Adrenal gland (tissue), 12 donors: ENCODE data around the gene RER1. TPM values are rescaled to one million over a fixed set of nuclear protein-coding genes. Genes with fewer than 3 reads are reported as not detected.
A peak's percentile ranks its signal among the peaks of the same experiment; 100 is the strongest.

Source experiments
- DNase-seq, 7 donors: peaks; one replicate each; pipeline ENCODE4 v3.0.0-alpha.2; 2019 to 2020
- H3K27ac ChIP-seq, 5 donors: fragments of 200-600 bp; sonication (generic) in 4 of 5; 1 replicate in 3 of 5; 2 replicates in 2 of 5; pipeline versions ENCODE4 v1.5.1 to v1.8.0; 2016 to 2020; ENCODE audit warnings: mild to moderate bottlenecking in 1 of 5
- H3K27me3 ChIP-seq: fragments of 200-600 bp; 2 replicates; pipeline ENCODE4 v1.8.0; 2021
- H3K36me3 ChIP-seq, 2 donors: fragments of 200-600 bp; replicated peaks in 1 of 2; 1 replicate in 1 of 2; 2 replicates in 1 of 2; pipeline versions ENCODE4 v1.5.1 to v1.8.0; 2018 to 2022
- H3K4me1 ChIP-seq, 2 donors: fragments of 200-600 bp; replicated peaks in 1 of 2; 1 replicate in 1 of 2; 2 replicates in 1 of 2; pipeline versions ENCODE4 v1.5.1 to v1.8.0; 2018 to 2021
- H3K4me3 ChIP-seq, 4 donors: fragments of 200-600 bp; sonication (generic) in 3 of 4; one replicate each; pipeline ENCODE4 v1.5.1; 2016 to 2018
- H3K9me3 ChIP-seq, 3 donors: fragments of 200-600 bp; sonication (generic) in 1 of 3; replicated peaks in 1 of 3; 1 replicate in 2 of 3; 2 replicates in 1 of 3; pipeline versions ENCODE4 v1.5.1 to v1.8.0; 2016 to 2021
- CTCF ChIP-seq, 6 experiments: fragments of 450-650 bp in 4 of 6; fragments of 200-600 bp in 2 of 6; sonication (generic) in 1 of 6; IDR thresholded peaks; 1 replicate in 5 of 6; 2 replicates in 1 of 6; pipeline versions ENCODE4 v1.5.1 to v1.8.0; 2016 to 2021; ENCODE audit warnings: antibody characterized with exemption in 6 of 6, mild to moderate bottlenecking in 2 of 6, moderate library complexity in 1 of 6
- POLR2A ChIP-seq, 2 donors: fragments of 450-650 bp; IDR thresholded peaks; one replicate each; pipeline ENCODE4 v1.6.1; 2017; ENCODE audit warnings: antibody characterized with exemption in 2 of 2, mild to moderate bottlenecking in 2 of 2, moderate library complexity in 1 of 2
- WGBS, 4 donors: extraction: QIAGEN DNeasy Blood & Tissue Kit in 2 of 4; methylation state at CpG; one replicate each; pipeline versions ENCODE4 v1.1.5 to v1.1.7; 2013 to 2017; 5-methylcytosine and 5-hydroxymethylcytosine counted together
- intact Hi-C, 2 donors: fragments of 100-400 bp; cut with DNase I; formaldehyde crosslinking; loops; one replicate each; pipeline versions ENCODE4 v1.14.1 to v1.15.0; 2022 to 2023
- polyA plus RNA-seq, 3 donors: library from polyadenylated mRNA; stranded (reverse); fragments of 200-250 nt in 2 of 3; fragments of 350-450 nt in 1 of 3; fragmentation: Illumina TruSeq in 1 of 3; extraction: RNeasy Lipid Tissue Mini Kit (QIAGEN cat#74804) in 1 of 3; gene quantifications; one replicate each; pipeline ENCODE4 v1.2.3, GENCODE V29; 2013 to 2014
- total RNA-seq, 9 donors: library from RNA; depleted of rRNA in 4 of 9; stranded (reverse); fragments of >200 nt in 4 of 9; fragments of 120-200 nt in 1 of 9; fragmentation: NEBNext Ultra II Directional in 1 of 9; extraction: Animal tissue kit (Norgen Biotek cat#: 25700) in 1 of 9; gene quantifications; one replicate each; pipeline versions ENCODE4 v1.1.0 to v1.2.4, GENCODE V29; 2013 to 2023
- donor health status: healthy with polysubstance abuse.
- donor health status: Bipolar disorder and iron deficiency.
- donor health status: DM: yes; HTN: yes; CAD: no.
- donor health status: DM: no; HTN: no; CAD: no.
- donor health status: DM: no; HTN: no; CAD: no.
- donor health status: DM: yes; HTN: yes; CAD: no.

The RER1 gene
- total and polyA plus RNA-seq, 12 donors = 106 to 345 (median 167) TPM

DNA sequence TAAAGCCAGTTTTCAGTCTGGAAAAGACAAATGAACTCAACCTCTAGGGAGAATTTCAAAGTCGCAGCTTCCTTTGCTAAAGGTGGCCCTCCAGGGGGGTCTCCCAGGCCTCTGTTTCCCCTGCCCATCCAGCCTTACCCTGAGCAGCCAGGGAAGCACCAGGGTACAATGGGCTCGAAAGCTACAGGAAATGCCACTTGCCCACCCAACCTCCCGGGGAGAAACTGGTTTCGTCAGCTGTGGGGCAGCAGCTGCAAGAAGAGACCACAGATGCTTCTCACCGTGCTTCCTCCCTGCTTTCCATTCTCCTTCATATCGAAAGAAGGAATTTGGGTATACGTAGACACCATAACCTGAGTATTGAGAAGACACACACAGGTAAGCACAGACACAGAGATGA is 2.0 kb upstream of the RER1 start:
- DNase-seq = no peak
- Histone ChIP-seq H3K27ac (no peak overlapping the region), H3K36me3 (peaks cover 0 to 17% of the 10 kb centered on the region in 2 donors), H3K4me1 (peaks cover 10 to 33% of the 10 kb centered on the region in 2 donors), H3K4me3 (no peak overlapping the region), H3K9me3 (no peaks in the 10 kb centered on the region), H3K27me3 (no peaks in the 10 kb centered on the region)
- 88 to 92% (median 89%) methylated on average over 4 to 7 of the region's 7 CpGs for WGBS, 4 donors
- intact Hi-C loops = no loop called here
- TF ChIP-seq POLR2A (IDR thresholded peaks at IDR 0.05) = no peak
- no peak for TF ChIP-seq CTCF (IDR thresholded peaks at IDR 0.05)

GRCh38 chr1:2391931-2392509 is 379 bp downstream of the RER1 start:
- peak in 1 of 7 donors; percentile 43 for DNase-seq
- WGBS, 4 donors = 0 to 1% (median 0%) methylated on average over 3 to 62 of the region's 62 CpGs
- intact Hi-C loops = no loop called here
- TF ChIP-seq CTCF (IDR thresholded peaks at IDR 0.05) = no peak
- no peak for TF ChIP-seq POLR2A (IDR thresholded peaks at IDR 0.05)
- H3K9me3 ChIP-seq = no peaks in the 10 kb centered on the region
- H3K4me1 ChIP-seq = peaks cover 10 to 37% of the 10 kb centered on the region in 2 donors
- H3K36me3 ChIP-seq = peaks cover 0 to 36% of the 10 kb centered on the region in 2 donors
- peak overlapping the region; percentile 42 to 97 (median 70) for H3K4me3 ChIP-seq
- H3K27me3 ChIP-seq = no peaks in the 10 kb centered on the region
- H3K27ac ChIP-seq = peak overlapping the region; percentile 76 to 97 (median 87)

DNA sequence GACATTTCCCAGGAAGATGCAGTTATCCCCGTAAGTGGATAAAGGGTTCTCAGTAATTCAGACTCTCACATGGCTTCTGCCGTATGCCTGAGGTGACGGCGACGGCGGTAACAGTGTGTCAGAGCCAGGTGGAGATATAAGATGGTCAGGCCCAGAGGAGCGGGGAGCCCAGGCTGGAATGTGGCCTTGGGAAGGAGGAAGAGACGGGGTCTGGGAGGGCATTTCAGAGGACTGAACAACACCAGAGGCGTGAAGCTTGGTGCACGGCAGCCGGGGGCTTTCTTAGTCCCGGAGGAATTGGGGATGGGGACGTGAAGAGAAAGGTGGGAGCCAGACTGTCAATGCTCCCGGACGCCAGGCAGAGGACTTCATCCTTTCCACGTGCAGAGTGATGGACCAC is 1.0 kb downstream of the RER1 start:
- peak in 1 of 7 donors; percentile 42 for DNase-seq
- TF ChIP-seq CTCF (IDR thresholded peaks at IDR 0.05) (no peak), POLR2A (IDR thresholded peaks at IDR 0.05) (no peak)
- Histone ChIP-seq H3K27ac (peak overlapping the region in 3 of 5 donors; percentile 87 to 97 (median 91)), H3K36me3 (peaks cover 0 to 39% of the 10 kb centered on the region in 2 donors), H3K9me3 (no peaks in the 10 kb centered on the region), H3K4me1 (peaks cover 10 to 37% of the 10 kb centered on the region in 2 donors), H3K4me3 (peak overlapping the region in 2 of 4 donors; percentile 80 to 97), H3K27me3 (no peaks in the 10 kb centered on the region)
- 30 to 40% (median 33%) methylated on average over 15 to 16 of the region's 16 CpGs for WGBS, 4 donors
- intact Hi-C loops = no loop called here

- TF ChIP-seq CTCF (IDR thresholded peaks at IDR 0.05) (no peak), POLR2A (IDR thresholded peaks at IDR 0.05) (no peak)
- intact Hi-C loops = no loop called here
- no peak overlapping the region for H3K4me3 ChIP-seq
- H3K9me3 ChIP-seq = no peaks in the 10 kb centered on the region
- H3K4me1 ChIP-seq = peaks cover 10 to 37% of the 10 kb centered on the region in 2 donors
- no peak for DNase-seq
- H3K27ac ChIP-seq = no peak overlapping the region
- peaks cover 0 to 43% of the 10 kb centered on the region in 2 donors for H3K36me3 ChIP-seq
- no peaks in the 10 kb centered on the region for H3K27me3 ChIP-seq
- 64 to 75% (median 71%) methylated on average over 9 of the region's 9 CpGs for WGBS, 4 donors
Observed at GRCh38 chr1:2393471-2393877, 1.8 kb downstream of the RER1 start.
